Thoracic aorta (tissue), 2 donors: Measurements from ENCODE around the gene TEX44. TPM values are rescaled to one million over a fixed set of nuclear protein-coding genes. Genes with fewer than 3 reads are reported as not detected.
"Not testable (repeated sequence)": the region's sequence is repeated elsewhere in the genome, so short reads cannot be mapped to it uniquely, and the experiment has no call there.

Experiments
- ATAC-seq: fragments of 150-250 bp; one replicate; pipeline ENCODE4 v1.8.0; 2017; ENCODE audit warnings: low read depth; ENCODE audit not compliant: insufficient number of reproducible peaks, low FRiP score
- DNase-seq: peaks from one replicate; pipeline ENCODE4 v3.0.0-alpha.2; 2020; ENCODE audit warnings: low spot score
- H3K27ac ChIP-seq, 2 donors: fragments of 200-600 bp; sonication (generic); 1 replicate in 1 of 2; 2 replicates in 1 of 2; pipeline ENCODE4 v1.5.1; 2016; ENCODE audit warnings: mild to moderate bottlenecking in 2 of 2, moderate library complexity in 2 of 2
- H3K27me3 ChIP-seq: fragments of 200-600 bp; sonication (generic); replicated peaks from 2 replicates; pipeline ENCODE4 v1.6.0; 2016; ENCODE audit warnings: mild to moderate bottlenecking; ENCODE audit not compliant: insufficient read depth
- H3K36me3 ChIP-seq: fragments of 200-600 bp; sonication (generic); one replicate; pipeline ENCODE4 v1.5.1; 2016
- H3K4me1 ChIP-seq, 2 donors: fragments of 200-600 bp; sonication (generic); 1 replicate in 1 of 2; 2 replicates in 1 of 2; pipeline versions ENCODE4 v1.5.1 to v1.6.0; 2016; ENCODE audit warnings: low read depth in 2 of 2, mild to moderate bottlenecking in 1 of 2; ENCODE audit not compliant: control insufficient read depth in 1 of 2
- H3K4me3 ChIP-seq: fragments of 200-600 bp; sonication (generic); 2 replicates; pipeline ENCODE4 v1.5.1; 2016; ENCODE audit warnings: mild to moderate bottlenecking
- H3K9me3 ChIP-seq: fragments of 200-600 bp; sonication (generic); 2 replicates; pipeline ENCODE4 v1.5.1; 2016
- CTCF ChIP-seq: fragments of 200-600 bp; sonication (generic); IDR thresholded peaks from one replicate; pipeline ENCODE4 v1.5.1; 2019; ENCODE audit warnings: antibody characterized with exemption
- total RNA-seq, 2 donors: library from RNA; depleted of rRNA; stranded (reverse); fragments of >200 nt; gene quantifications; one replicate each; pipeline versions ENCODE4 v1.1.0 to v1.2.3, GENCODE V29; 2016

Gene TEX44
- total RNA-seq, 2 donors from 2014 or later, result not detected

GRCh38 chr2:231549446-231550239 lies 43.0 kb upstream of the TEX44 start:
- peaks cover 0 to 5% of the 10 kb centered on the region in 2 donors for H3K4me1 ChIP-seq
- no peak overlapping the region for H3K27ac ChIP-seq
- no peak for TF ChIP-seq CTCF
- ATAC-seq, result no peak
- H3K36me3 ChIP-seq, result no peaks in the 10 kb centered on the region
- peaks cover 12% of the 10 kb centered on the region for H3K9me3 ChIP-seq
- DNase-seq, result no peak
- no peak overlapping the region for H3K4me3 ChIP-seq
- H3K27me3 ChIP-seq, result no peaks in the 10 kb centered on the region

- Histone ChIP-seq H3K27ac (no peak overlapping the region), H3K9me3 (peaks cover 12% of the 10 kb centered on the region), H3K4me1 (peaks cover 0 to 9% of the 10 kb centered on the region in 2 donors), H3K27me3 (no peaks in the 10 kb centered on the region), H3K4me3 (no peak overlapping the region), H3K36me3 (no peaks in the 10 kb centered on the region)
- no peak for TF ChIP-seq CTCF
- no peak for ATAC-seq
- no peak for DNase-seq
Measured at GRCh38 chr2:231552752-231553151, 39.9 kb upstream of the TEX44 start.

- DNase-seq (no peak), ATAC-seq (no peak)
- H3K36me3 ChIP-seq, result no peaks in the 10 kb centered on the region
- H3K4me3 ChIP-seq, result peak overlapping the region; percentile 24
- H3K27ac ChIP-seq, result peak overlapping the region in 1 of 2 donors; percentile 7
- H3K9me3 ChIP-seq, result peaks cover 12% of the 10 kb centered on the region
- no peak for TF ChIP-seq CTCF
- H3K27me3 ChIP-seq, result no peaks in the 10 kb centered on the region
- peaks cover 0 to 10% of the 10 kb centered on the region in 2 donors for H3K4me1 ChIP-seq
Measured at GRCh38 chr2:231554327-231554726, 38.3 kb upstream of the TEX44 start.

GRCh38 chr2:231554748-231555545 lies 37.7 kb upstream of the TEX44 start:
- Histone ChIP-seq H3K27ac (peak overlapping the region in 1 of 2 donors; percentile 7), H3K4me3 (peak overlapping the region; percentile 24), H3K36me3 (no peaks in the 10 kb centered on the region), H3K9me3 (peaks cover 12% of the 10 kb centered on the region), H3K27me3 (no peaks in the 10 kb centered on the region), H3K4me1 (peaks cover 0 to 10% of the 10 kb centered on the region in 2 donors)
- ATAC-seq, result no peak
- DNase-seq, result no peak
- no peak for TF ChIP-seq CTCF

- Histone ChIP-seq H3K9me3 (peaks cover 12% of the 10 kb centered on the region), H3K4me1 (peaks cover 0 to 10% of the 10 kb centered on the region in 2 donors)
- H3K27me3 ChIP-seq, ATAC-seq, H3K36me3 ChIP-seq, H3K27ac ChIP-seq, DNase-seq, H3K4me3 ChIP-seq: not testable (repeated sequence)
Measured at GRCh38 chr2:231556496-231556895, 36.2 kb upstream of the TEX44 start.
